Left renal cortex interstitium (tissue), 4 donors: ENCODE results near the gene PRKAR1B. TPM values are rescaled to one million over a fixed set of nuclear protein-coding genes. Genes with fewer than 3 reads are reported as not detected.

ENCODE experiments used
- DNase-seq, 4 donors: peaks; one replicate each; pipeline ENCODE4 v3.0.0-alpha.2; 2013; ENCODE audit warnings: low read depth in 4 of 4, low spot score in 2 of 4, missing footprints in 1 of 4
- polyA plus RNA-seq, 4 donors: library from polyadenylated mRNA; unstranded; fragments of 120-200 nt; gene quantifications; one replicate each; pipeline ENCODE4 v1.2.1, GENCODE V29; 2013; ENCODE audit not compliant: insufficient read length in 4 of 4

Gene PRKAR1B
- polyA plus RNA-seq, 4 donors: 39.3 to 48.7 (median 42.8) TPM

DNA sequence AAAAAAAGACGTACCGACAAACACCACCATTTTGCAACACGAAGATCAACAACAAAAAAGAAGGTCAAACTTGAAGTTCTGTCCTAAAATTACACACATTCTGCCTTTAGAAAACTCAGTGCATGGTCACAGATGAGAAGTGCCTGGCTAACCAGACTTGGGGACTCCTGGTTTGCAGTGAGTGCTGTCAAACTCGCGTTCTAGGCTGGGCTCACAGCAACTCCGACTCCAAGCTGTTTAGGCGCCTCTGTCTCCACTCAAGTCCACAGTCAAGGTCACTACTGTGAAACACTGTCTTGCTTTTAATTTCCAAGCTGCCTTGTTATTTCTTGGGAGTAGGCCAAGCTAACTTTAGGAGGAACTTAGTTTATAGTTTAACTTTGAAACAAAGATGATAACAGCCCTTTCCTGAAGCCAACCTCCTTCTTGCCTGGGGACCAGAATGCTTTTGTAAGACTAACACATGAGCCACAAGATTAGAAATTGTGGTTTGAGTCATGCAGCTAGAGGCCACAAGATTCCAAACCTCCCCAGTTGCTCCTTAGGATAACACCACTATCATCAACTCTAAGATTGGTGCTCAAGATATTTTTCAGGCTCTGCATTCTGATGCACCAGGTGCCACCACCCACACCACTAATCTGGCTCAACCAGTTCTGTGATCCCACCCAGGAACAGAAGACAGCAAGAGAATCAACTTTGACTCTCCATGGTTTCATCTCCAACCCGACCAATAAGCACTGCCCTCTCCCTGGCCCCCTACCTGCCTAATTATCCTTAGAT, 1.7 kb downstream of the PRKAR1B start:
- no peak for DNase-seq

DNA sequence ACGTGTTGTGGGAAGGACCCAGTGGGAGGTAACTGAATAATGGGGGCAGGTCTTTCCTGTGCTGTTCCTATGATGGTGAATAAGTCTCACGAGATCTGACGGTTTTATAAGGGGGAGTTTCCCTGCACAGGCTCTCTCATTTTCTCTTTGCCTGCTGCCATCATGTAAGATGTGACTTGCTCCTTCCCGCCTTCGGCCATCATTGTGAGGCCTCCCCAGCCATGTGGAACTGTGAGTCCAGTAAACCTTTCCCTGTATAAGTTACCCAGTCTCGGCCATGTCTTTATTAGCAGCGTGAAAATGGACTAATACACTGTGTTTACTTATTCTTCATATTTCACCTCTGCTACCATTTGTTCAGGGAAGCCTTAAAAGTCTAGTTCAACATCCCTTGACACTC, 2.8 kb downstream of the PRKAR1B start:
- no peak for DNase-seq

DNA sequence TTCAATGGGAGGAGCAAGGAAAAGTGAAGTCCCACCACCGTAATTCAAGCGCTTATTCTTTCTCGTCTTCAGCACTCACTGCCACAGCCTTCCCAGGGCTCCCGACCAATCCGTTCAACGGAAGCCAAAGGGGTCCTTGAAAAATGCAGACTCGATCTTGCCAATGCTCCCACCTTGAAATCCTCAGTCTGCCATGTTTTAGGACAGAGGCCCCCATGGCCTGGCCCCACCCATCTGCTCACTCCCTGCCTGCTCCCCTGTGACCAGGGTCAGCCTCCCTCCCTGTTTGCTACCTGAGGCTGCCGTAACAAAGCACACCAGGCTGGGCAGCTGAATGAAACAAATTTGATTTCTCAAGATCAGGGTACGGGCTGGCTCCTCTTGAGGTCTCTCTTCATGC, 3.5 kb downstream of the PRKAR1B start:
- no peak for DNase-seq

DNA sequence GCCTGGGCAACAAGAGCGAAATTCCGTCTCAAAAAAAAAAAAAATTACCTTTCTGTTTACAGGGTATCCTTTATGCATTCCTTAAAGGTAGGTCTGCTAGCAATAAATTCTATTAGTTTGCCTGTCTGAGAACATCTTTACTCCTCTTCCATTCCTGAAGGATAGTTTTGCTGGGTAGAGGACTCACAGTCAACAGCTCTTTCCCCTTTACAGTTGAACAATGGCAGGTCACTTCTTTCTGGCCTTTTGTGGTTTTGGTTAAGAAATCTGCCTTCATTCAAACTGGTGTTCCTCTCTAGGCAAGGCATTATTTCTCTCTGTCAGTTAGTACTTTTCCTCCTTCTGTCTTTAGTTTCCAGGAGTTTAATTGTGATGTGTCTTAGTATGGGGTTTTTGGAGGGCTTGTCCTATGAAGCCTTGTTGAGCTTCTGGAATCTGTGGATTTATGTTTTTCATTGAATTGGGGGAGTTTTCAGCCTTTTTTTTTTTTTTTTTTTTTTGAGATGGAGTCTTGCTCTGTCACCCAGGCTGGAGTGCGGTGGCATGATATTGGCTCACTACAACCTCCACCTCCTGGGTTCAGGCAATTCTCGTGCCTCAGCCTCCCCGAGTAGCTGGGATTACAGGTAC, 5.3 kb downstream of the PRKAR1B start:
- no peak for DNase-seq

DNA sequence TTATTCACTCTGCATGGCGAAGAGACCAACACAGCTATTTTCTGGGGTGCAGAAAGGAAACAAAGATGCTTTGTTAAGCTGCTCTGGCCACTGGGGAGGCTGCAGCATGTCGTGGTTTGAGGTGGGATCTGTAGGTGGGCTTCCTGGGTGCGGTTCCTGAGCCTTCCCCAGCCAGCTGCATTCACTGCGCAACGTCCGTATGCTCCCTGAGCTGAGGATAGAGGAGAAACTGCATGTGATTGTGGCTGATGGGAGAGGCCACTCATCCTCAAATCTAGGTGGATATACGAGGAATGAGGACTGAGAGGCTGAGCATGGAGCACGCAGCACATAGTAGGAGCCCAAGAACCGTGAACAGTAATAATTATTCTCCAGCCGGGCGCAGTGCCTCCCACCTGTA, 10.4 kb downstream of the PRKAR1B start:
- DNase-seq: no peak

DNA sequence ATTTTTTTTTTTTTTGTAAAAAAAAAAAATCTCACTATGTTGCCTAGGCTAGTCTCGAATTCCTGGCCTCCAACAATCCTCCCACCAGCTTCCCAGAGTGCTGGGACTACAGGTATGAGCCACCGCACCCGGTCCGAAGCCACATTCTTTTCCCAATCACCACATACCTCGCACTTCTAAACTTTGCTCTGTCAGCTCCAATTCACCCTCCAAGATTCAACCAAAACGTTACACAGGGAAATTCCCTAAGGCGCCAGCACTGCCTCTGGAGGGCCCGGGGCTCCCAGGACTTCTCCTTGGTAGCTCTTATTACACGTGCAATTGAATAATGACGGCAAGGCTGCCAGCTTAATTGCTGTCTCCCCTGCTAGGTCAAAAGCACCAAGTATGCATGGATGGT, 10.9 kb downstream of the PRKAR1B start:
- DNase-seq: no peak

DNA sequence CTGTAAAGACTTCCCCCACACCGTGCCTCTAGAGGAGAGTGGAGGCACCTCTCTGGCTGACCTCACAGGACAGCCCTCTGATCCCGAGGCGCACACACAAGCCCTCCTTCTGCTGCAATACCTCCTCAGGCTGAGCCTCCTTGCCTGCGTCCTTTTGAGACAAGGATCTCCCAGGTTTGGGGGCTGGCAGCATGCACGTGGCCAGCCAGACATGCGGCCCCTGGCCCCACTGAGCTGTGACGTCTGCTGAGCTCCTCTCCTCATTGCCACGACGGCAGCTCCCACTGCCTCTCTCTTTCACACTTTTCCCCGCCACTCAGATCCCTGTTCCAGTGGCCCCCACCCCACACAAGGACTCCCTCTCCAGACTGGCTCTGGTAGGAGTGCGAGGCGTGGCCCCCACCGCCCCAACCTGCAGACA, 12.8 kb downstream of the PRKAR1B start:
- DNase-seq: no peak

DNA sequence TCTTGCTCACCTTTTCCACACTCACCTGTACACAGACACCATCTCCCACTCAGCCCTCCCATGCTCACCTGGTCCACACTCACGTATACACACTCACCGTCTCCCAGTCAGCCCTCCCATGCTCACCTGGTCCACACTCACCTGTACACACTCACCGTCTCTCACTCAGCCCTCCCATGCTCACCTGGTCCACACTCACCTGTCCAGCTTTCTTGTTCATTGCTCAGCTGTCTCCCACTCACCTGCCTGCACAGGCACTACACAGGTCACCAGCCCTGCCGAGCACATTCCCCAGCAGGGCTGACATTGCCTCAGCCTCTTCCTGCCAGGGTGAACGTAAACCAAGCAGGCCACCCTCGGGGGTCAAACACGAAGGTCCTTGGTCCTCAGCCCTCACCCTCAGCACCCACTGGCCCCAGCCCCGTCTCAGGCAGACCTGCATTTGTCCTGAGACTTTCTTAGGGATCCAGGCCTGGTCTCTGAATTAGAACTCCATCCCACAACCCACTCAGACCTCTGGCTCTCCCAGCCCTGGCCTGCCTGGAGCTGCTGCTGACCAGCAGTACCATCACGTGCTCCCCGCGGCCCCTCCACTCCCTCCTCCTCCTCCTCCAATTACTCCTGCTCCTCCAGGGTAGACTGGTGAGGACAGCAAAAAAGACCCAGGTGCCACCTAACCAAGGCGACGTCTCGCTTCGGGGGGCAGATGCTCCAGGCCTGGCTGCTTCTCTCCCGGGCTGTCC, 13.4 kb downstream of the PRKAR1B start:
- DNase-seq: no peak

DNA sequence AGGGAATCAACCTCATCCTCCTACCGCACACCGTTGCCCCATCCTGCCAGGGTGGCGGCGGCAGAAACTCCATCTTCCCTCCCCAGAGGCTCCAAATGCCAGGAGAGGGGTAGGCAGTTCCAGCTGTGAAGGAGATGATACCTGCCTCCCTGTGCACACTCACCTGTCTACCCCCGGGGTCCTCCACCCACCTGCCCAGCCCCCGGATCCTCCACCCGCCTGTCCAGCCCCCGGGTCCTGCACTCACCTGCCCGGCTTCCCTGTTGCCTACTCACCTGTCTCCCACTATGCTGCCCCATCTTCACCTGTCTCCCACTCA, 14.0 kb downstream of the PRKAR1B start:
- DNase-seq: no peak

DNA sequence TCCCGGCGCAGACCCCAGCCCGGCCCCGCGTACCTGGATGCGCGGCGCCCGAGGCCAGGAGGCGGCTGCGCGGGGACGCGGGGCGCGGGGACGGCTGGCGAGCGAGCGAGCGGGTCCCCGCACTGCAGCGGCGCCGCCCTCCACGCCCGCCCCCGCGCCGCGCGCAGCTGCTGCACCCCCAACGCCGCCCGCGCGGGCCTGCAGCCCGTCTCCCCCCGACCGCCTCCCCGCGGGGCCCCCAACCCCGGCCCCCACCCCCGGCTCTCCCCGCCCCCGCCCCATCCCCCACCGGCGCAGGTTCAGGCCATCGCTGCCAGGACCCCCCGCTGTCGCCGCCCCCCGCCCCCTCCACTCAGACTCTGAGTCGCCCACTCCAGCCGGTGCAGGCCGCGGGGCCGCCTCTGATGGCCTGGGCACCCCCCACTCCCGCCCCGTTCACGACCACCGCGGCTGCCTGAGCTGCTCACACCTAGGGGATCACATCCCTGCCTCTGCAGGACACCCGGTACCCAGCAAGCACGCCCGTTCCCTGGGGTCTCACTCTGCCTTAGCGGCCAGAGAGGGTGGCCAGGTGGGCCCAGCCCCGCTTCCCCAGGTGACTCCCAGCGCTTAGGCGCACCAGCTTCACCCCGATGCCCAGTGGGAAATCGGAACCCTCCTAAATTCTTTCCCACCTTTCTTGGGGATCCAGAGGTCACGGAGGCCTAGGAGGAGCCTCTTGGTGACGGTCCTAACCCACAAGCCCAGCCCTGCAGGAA, 14.5 kb downstream of the PRKAR1B start:
- DNase-seq: no peak

DNA sequence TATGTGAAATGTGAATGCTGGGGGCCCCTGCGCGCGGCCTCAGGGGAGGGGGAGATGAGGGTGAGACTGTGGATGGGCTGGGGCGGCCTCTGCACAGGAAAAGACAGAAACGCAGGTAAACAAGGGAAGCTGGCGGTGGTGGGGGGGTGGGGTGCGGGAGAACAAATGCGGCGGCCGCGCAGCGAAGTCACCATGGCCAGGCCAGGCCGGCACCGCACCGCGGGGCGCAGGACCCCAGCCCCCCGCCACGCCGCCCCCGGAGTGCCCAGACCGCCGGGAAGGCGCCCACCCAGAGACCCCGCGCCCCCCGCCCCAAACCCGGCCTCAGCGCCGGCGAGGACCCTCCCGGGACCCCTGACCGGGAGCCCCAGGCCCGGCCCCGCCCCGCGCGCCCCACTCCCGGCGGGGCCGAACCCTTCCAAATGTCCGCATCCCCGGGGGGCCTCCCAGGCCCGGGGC, 15.1 kb downstream of the PRKAR1B start:
- no peak for DNase-seq

DNA sequence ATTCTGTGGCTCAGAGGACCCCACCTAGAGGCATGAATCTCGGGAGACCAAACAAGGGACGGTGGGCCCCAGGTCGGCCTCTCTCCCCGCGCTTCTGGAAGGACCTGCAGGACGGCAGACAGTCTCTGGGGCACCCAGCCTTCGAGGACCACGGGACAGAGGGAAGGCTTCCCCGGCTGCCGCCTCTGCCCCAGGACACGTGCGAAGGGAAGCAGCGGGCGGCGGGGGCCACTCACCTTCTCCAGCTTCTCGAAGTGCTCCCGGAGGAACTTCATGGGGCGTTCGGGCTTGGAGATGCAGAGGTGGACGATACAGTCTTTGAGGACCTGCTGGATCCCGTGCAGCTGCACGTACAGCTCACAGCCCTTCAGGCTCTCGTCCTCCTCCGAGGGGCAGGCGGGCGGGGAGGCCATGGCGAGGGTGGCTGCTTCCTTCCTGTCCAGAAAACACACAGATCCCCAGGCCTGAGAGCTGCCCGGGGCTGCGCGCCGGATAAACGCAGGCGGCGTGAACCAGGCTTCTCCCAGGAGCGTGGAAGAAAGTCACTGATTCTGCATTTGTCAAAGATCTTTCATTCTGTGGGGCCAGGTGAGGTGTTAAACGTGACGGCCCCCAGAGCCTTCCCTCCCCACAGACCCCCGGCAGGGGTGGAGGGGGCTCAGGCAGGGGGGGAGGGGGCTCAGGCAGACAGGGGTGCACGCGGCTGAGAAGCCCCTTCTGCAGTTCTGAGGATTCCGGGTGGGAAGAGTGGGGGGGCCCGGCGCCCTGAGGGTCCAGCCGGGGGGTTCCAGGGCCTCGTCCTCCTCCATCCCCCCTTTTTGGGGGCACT, 15.8 kb downstream of the PRKAR1B start:
- no peak for DNase-seq

DNA sequence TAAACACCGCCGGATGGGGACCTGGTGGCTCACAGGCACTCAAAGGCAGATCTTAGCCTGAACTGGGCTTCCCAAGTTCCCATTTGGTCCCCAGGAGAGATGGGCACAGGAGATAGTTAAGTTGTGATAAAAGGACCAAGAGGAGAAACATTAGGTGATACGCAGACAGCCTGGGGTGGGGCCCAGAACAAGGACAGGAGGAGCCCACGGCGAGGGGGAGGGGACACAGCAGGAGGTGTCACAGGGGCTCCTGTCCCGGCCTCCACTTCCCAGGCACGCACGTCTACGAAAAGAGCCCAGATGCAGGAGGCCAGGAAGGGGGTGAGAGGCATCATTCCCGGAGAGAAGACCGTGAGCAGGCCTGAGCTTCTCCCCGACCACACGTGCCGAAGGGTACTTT, 16.9 kb downstream of the PRKAR1B start:
- no peak for DNase-seq

DNA sequence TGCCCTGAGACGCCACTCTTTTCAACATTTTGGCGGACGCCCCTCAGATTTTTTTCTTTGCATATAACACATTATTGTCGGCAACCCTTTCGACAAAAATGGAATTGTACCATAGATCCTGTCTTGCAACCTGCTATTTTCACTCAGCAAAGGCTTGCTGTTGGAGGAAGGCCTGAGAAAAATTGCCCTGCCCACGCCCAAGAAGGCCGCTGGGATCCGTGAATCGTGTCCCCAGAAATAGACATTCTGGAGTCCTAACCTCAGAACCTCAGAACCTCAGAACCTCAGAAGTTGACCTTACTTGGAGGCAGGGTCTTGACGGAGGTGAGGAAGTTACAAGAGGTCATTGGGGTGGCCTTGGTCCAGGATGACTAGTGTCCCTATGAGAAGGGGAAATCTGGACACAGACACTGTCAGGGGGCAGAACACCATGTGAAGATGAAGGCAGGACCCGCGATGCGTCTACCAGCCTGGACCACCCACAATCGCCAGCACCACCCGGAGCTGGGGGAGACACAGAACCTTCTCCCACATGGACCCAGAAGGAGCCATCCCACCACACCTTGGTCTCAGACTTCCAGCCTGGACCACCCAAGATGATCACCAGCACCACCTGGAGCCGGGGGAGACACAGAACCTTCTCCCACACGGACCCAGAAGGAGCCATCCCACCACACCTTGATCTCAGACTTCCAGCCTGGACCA, 19.6 kb downstream of the PRKAR1B start:
- no peak for DNase-seq

DNA sequence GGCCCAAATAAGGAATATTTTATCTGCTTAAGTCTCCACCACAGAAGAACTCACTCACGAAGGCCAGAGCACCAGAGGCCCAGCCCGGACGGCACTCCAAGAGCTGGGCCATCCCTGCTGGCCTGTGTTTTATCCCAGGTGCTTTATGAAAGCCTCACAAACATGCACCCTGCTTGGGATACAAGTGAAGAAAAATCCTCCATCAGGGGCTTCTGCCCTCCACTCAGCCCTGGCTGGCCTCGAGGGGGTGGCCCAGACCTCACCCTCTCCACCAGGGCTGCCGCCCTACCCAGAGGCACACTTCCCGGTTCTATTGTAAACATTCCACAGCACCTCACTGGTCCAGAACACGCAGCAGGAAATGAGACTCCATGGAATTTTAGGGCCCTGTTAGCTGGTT, 20.4 kb downstream of the PRKAR1B start:
- DNase-seq: no peak

DNA sequence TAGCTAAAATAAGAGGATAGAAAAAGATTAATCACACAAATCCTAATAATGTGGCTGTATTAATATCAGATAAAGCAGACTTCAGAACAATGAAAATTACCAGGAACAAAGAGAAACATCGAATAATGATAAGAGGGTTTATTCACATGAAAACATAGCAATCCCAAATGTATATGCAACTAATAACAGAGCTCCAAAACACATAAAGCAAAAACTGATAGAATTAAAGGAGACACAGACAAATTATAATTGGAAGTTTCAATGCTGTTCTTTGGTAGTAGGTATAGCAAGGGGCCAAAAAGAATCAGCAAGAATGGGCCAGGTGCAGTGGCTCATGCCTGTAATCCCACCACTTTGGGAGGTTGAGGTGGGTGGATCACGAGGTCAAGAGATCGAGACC, 24.0 kb downstream of the PRKAR1B start:
- DNase-seq: no peak

DNA sequence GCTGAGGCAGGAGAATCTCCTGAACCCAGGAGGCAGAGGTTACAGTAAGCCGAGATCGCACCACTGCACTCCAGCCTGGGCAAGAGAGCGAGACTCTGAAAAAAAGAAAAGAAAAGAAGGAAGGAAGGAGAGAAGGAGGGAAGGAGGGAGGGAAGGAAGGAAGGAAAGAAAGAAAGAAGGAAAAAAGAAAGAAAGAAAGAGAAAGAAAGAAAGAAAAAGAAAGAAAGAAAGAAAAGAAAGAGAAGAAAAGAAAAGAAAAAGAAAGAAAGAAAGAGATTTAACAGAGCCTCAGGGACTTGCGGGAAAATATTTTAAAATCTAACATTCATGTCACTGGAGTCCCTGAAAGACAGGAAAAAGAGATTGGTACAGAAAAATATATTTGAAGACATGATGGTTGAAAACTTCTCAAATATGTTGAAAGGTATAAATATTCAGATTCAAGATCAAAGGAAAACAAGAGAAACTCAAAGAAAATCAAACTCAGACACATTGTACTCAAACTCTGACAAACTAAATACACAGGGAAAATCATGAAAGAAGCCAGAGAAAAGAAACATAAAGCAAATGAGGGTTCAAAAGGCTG, 25.9 kb downstream of the PRKAR1B start:
- DNase-seq: no peak

DNA sequence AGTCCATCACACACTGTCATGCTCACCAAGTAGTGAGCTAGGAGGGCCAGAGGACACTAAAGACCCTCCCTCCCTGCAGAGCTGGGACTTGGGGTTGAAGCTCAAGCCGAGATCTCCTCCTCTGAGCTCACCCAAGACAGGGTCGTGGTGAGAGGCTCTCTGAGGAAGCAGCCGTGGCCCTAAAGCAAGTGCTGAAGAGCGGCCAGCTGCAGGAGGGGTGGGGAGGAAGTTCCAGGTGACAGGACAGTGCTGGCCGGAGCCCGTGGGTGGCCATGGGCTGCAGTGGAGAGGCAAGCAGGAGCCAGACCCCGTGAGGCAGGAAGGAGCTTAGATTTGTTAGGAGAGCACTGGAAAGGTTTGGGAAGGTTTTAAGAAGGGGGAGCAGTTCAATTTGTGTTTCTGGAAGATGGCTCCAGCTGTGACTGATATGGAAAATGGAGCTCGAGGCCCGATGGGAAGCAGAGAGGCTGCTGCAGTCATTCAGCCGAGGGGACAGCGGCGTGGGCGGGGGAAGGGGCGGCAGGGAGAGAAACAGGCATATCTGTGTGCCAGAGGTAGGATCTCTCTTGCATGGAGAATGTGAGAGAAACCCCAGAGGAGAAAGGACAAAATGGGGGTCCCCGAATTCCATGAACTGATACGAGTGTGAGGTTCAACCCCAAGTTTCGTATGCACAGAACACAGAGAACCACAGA, 27.5 kb downstream of the PRKAR1B start:
- DNase-seq: no peak
